Measurements from ENCODE around the gene RERE. TPM values are rescaled to one million over a fixed set of nuclear protein-coding genes. Genes with fewer than 3 reads are reported as not detected.
A peak's percentile ranks its signal among the peaks of the same experiment; 100 is the strongest.

Gene RERE
- polyA plus RNA-seq, 1 experiment: 14.3 TPM

- ChIA-PET POLR2A (no interaction called here), CTCF (interaction anchor here (0.6 to 7.1 kb wide), 7 partner anchors 164 to 497 kb away, joined by 3 to 75 read pairs (median 4); no protein-coding TSS in a partner anchor)
- H3K27me3 ChIP-seq (ENCODE audit: control insufficient read depth, insufficient read depth, low read length): no peaks in the 10 kb centered on the region
- no peak for DNase-seq (ENCODE audit: low read depth, low spot score)
- H3K4me3 ChIP-seq (ENCODE audit: low read depth, low read length): no peak overlapping the region
- H3K27ac ChIP-seq (ENCODE audit: low read depth, low read length): peak overlapping the region; percentile 31
- no peaks in the 10 kb centered on the region; the same call in 1 of the 2 replicates for H3K9me3 ChIP-seq (ENCODE audit: control insufficient read depth, insufficient read depth, low read length)
- TF ChIP-seq CTCF (IDR thresholded peaks at IDR 0.05; ENCODE audit: low read depth, low read length): peak; percentile 67
Observed at GRCh38 chr1:8351693-8352470, 465.6 kb downstream of the RERE start.

GRCh38 chr1:8350914-8351684, 466.3 kb downstream of the RERE start:
- no peak for DNase-seq (ENCODE audit: low read depth, low spot score)
- POLR2A ChIA-PET: interaction anchor here (0.6 kb wide), 1 partner anchor 114 kb away, joined by 3 read pairs; no protein-coding TSS in a partner anchor
- H3K9me3 ChIP-seq (ENCODE audit: control insufficient read depth, insufficient read depth, low read length): no peaks in the 10 kb centered on the region; the same call in 1 of the 2 replicates
- H3K4me3 ChIP-seq (ENCODE audit: low read depth, low read length): no peak overlapping the region
- no peaks in the 10 kb centered on the region for H3K27me3 ChIP-seq (ENCODE audit: control insufficient read depth, insufficient read depth, low read length)
- TF ChIP-seq CTCF (IDR thresholded peaks at IDR 0.05; ENCODE audit: low read depth, low read length): no peak
- CTCF ChIA-PET: interaction anchor here (0.6 to 7.1 kb wide), 6 partner anchors 164 to 375 kb away, joined by 3 to 75 read pairs (median 6); no protein-coding TSS in a partner anchor
- H3K27ac ChIP-seq (ENCODE audit: low read depth, low read length): no peak overlapping the region

GRCh38 chr1:8349961-8350360, 467.5 kb downstream of the RERE start:
- POLR2A ChIA-PET: no interaction called here
- no peak for TF ChIP-seq CTCF (IDR thresholded peaks at IDR 0.05; ENCODE audit: low read depth, low read length)
- Histone ChIP-seq H3K27ac (ENCODE audit: low read depth, low read length) (no peak overlapping the region), H3K4me3 (ENCODE audit: low read depth, low read length) (no peak overlapping the region), H3K27me3 (ENCODE audit: control insufficient read depth, insufficient read depth, low read length) (no peaks in the 10 kb centered on the region), H3K9me3 (ENCODE audit: control insufficient read depth, insufficient read depth, low read length) (peaks cover 5% of the 10 kb centered on the region; the same call in 1 of the 2 replicates)
- CTCF ChIA-PET: interaction anchor here (0.6 to 7.1 kb wide), 6 partner anchors 222 to 374 kb away, joined by 3 to 75 read pairs (median 7); no protein-coding TSS in a partner anchor
- no peak for DNase-seq (ENCODE audit: low read depth, low spot score)

GRCh38 chr1:8349473-8349865, 468.0 kb downstream of the RERE start:
- Histone ChIP-seq H3K27me3 (ENCODE audit: control insufficient read depth, insufficient read depth, low read length) (no peaks in the 10 kb centered on the region), H3K27ac (ENCODE audit: low read depth, low read length) (no peak overlapping the region), H3K9me3 (ENCODE audit: control insufficient read depth, insufficient read depth, low read length) (peaks cover 5% of the 10 kb centered on the region; the same call in 1 of the 2 replicates), H3K4me3 (ENCODE audit: low read depth, low read length) (no peak overlapping the region)
- ChIA-PET POLR2A (interaction anchor here (1.0 kb wide), 1 partner anchor 369 kb away, joined by 3 read pairs; no protein-coding TSS in a partner anchor), CTCF (interaction anchor here (0.6 to 7.1 kb wide), 6 partner anchors 18 to 373 kb away, joined by 4 to 75 read pairs (median 5); no protein-coding TSS in a partner anchor)
- TF ChIP-seq CTCF (IDR thresholded peaks at IDR 0.05; ENCODE audit: low read depth, low read length): no peak
- no peak for DNase-seq (ENCODE audit: low read depth, low spot score)

Measured in AG04450 (cell line).